Astrocyte of the cerebellum (primary cell): ENCODE data around the gene MYO3B.

Experiments used
- DNase-seq: peaks from one replicate; pipeline ENCODE4 v3.0.0-alpha.2; 2011; ENCODE audit warnings: low read depth
- H3K4me3 ChIP-seq: 2 replicates; pipeline ENCODE4 v1.5.1; 2011; ENCODE audit warnings: mild to moderate bottlenecking, low read depth, low read length, moderate library complexity
- in situ Hi-C: cut with HindIII; loops from 2 replicates; pipeline ENCODE4 v1.10.0; 2017; ENCODE audit warnings: low sequenced_read_pairs
- TF ChIP-seq, protein P1 (sequence below): IDR thresholded peaks from 2 replicates; pipeline ENCODE4 v1.5.1; 2012; ENCODE audit warnings: low read length, low read depth, moderate library complexity, mild to moderate bottlenecking; ENCODE audit errors: missing control alignments

The MYO3B gene

DNA sequence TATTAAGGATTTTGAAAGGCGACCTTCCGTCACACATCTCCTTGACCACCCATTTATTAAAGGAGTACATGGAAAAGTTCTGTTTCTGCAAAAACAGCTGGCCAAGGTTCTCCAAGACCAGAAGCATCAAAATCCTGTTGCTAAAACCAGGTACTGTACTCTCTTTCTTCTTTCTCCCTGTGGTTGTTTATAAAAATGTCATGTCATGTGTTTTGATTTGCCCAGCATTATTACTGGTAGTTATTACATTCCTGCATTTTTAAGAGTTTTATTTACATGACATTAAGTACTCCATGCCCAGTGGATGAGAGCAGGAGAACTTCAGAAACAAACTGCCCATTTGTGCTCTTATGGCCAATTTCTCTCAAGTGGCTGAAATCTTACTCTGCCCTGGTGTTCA lies 191.3 kb downstream of the MYO3B start:
- no peak overlapping the region for H3K4me3 ChIP-seq
- TF ChIP-seq, protein P1, sequence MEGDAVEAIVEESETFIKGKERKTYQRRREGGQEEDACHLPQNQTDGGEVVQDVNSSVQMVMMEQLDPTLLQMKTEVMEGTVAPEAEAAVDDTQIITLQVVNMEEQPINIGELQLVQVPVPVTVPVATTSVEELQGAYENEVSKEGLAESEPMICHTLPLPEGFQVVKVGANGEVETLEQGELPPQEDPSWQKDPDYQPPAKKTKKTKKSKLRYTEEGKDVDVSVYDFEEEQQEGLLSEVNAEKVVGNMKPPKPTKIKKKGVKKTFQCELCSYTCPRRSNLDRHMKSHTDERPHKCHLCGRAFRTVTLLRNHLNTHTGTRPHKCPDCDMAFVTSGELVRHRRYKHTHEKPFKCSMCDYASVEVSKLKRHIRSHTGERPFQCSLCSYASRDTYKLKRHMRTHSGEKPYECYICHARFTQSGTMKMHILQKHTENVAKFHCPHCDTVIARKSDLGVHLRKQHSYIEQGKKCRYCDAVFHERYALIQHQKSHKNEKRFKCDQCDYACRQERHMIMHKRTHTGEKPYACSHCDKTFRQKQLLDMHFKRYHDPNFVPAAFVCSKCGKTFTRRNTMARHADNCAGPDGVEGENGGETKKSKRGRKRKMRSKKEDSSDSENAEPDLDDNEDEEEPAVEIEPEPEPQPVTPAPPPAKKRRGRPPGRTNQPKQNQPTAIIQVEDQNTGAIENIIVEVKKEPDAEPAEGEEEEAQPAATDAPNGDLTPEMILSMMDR: no peak
- in situ Hi-C loops: no loop called here
- no peak for DNase-seq

DNA sequence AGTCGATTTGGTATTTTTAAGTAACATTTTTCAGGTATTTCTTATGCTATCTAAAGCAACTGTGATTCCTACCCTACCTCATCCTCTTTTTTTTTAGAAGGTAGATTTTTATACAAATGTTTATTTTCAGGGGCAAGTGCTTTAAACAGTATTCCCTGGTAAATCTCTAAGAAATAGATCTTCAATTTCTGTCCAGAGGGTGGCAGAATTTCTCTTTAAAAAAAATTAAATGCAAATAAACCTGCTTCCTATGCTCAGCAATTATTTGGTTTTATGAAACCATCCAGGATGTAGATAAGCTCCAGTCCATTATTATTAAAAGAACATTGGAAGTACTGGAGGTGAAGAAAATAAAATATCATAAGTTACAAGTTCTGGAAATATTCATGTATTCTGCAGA lies 191.9 kb downstream of the MYO3B start:
- in situ Hi-C loops: no loop called here
- peak; percentile 13 for DNase-seq
- H3K4me3 ChIP-seq: no peak overlapping the region
- TF ChIP-seq, protein P1: no peak

DNA sequence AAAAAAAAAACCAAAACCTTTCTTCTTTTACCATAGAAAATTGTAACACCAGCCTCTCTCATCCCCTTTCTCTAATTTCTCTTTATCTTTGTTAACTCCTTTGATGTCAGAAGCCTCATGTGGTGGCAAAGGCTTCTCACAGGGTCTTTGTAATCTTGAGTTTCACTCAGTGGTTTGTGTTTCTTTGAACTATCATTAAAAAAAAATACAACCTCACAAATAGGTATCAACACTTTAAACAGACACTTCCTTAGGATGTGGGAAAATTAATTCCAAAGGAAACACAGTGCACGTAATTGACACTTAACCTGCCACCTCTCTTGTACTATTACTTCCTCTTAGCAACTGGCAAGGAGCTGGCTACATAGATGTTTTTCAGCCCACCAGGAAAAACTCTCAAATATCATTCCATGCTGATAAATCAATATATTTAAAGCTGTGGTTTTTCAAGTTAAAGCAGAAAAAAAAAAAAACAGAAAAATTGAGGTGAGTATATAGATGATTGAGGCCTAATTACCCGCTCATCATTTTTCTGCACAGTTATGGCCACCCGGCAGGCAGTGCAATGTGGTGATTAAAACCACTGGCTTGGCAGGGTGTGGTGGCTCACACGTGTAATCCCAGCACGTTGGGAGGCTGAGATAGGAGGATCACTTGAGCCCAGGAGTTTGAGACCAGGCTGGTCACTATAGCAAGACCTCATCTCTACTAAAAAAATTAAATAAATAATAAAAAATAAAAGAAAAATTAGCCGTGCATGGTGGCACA lies 193.5 kb downstream of the MYO3B start:
- in situ Hi-C loops: no loop called here
- TF ChIP-seq, protein P1: no peak
- DNase-seq: no peak
- no peak overlapping the region for H3K4me3 ChIP-seq

DNA sequence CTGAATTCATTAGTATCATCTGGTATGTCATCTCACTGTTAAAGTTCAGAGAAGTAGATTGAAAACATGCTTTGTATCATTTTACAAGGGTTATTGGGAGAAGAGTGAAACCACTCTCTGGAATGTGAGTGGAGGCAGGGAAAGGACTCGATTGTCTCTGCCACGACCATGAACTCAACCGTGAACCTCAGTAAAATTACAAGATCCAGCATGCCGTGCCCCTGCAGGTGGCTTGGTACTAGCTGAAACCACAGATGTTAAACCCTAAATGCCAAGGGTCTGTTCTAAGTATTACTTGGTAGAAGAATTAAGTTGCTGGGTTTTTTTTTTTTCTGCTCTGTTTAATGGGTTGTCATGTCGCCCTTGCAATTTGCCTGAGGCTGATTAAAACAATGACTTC lies 197.2 kb downstream of the MYO3B start:
- no peak overlapping the region for H3K4me3 ChIP-seq
- in situ Hi-C loops: no loop called here
- TF ChIP-seq, protein P1: no peak
- DNase-seq: no peak

DNA sequence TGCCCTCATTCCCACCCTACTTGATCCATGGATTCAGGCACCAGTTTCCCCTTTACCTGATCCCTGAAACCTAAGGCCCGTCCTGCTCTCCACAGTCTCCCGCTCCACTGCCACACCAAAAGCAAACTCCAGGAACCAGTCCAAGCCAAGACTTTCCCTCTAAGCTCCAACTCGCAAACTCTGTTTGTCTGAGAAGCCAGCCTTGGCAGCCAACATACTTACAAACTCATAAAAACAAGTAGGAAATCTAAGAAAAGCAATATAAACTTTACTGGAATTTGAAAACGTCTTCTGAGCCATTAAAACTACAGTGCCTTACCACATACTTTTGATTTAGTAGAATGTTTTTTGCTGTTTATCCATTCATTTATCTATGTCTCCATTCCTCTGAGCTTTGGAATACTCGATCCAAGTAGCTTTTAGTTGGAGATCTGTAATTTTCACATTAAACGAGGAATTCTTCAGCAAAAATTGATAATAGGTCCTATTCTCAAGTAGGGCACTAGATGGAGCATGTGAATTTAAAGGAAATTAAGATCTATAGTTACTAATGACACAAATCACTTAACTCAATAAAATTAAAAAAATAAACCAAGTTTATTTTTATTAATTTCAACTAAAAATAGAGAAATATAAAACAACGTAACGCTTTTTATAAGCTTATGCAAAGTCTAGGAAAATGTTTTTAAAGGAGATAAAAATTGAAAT lies 199.7 kb downstream of the MYO3B start:
- no peak overlapping the region for H3K4me3 ChIP-seq
- in situ Hi-C loops: no loop called here
- DNase-seq: no peak
- TF ChIP-seq, protein P1: no peak

DNA sequence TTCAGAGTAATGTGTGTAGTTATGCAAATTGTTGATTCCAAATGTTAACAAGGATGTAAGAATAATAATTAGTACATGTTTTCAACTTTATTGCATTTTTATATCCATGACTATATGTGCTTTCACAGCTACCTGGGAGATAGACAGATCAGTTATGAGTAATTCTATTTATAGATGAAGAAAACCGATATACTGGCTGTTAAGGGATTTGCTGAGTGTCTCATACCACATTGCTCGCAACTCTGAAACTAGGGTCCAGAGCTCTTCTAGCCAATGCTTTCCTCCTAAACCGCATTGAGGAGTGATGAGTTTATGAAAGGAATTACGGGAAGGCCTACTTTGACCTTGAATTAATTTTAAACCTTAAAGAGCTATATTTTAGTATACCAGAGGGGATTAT lies 202.3 kb downstream of the MYO3B start:
- in situ Hi-C loops: no loop called here
- no peak overlapping the region for H3K4me3 ChIP-seq
- no peak for DNase-seq
- TF ChIP-seq, protein P1: no peak
